HG02623 (cell line): ENCODE measurements around the gene MFN1.
"Not testable (repeated sequence)": the region's sequence is repeated elsewhere in the genome, so short reads cannot be mapped to it uniquely, and the experiment has no call there.

Experiments
- ATAC-seq: cut with Tn5 transposase; IDR thresholded peaks from one replicate; pipeline ENCODE4 v1.9.1; 2021; ENCODE audit warnings: moderate library complexity; ENCODE audit not compliant: unreplicated experiment

Gene MFN1

DNA sequence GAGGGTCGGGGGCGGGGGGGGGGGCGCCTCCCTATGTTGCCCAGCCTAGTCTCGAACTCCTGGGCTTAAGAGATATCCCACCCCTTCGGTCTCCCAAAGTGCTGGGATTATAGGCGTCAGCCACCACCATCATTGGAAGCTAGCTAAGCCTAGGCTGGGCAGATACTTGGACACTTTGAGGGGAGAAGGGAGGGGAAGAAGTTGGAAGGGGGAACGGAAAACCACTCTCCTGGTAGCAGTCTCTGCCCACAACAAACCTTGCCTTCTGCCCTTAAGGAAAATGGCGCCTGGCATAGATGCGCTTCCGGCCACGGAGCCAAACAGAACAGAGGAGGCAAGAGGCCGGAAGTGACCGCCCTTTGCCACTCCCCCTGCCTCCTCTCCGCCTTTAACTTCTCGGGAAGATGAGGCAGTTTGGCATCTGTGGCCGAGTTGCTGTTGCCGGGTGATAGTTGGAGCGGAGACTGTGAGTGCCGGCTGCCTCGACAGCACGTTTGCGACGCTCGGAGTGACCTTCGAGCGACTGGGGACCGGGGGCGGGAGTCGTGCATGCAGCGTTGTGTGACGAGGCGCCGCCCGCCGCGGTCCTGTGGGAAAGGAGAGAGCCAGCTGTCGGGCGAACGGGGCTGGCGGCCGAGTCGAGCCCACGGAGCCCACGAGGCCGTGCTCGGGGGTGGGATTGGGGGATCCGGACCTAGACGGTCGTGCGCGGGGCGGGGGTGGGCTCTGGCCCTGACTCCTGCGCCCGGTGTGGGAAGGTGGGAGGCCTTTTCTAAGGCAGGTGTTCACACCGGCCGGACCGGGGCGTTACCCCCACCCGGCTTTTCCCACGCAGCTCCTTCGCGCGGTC is at the start of gene MFN1:
MFN1 (plus strand) TSS at position 365 of the 850 bp plus-strand sequence. CDS start 1,143 bp downstream, outside the sequence.
- peak; percentile 89 for ATAC-seq

DNA sequence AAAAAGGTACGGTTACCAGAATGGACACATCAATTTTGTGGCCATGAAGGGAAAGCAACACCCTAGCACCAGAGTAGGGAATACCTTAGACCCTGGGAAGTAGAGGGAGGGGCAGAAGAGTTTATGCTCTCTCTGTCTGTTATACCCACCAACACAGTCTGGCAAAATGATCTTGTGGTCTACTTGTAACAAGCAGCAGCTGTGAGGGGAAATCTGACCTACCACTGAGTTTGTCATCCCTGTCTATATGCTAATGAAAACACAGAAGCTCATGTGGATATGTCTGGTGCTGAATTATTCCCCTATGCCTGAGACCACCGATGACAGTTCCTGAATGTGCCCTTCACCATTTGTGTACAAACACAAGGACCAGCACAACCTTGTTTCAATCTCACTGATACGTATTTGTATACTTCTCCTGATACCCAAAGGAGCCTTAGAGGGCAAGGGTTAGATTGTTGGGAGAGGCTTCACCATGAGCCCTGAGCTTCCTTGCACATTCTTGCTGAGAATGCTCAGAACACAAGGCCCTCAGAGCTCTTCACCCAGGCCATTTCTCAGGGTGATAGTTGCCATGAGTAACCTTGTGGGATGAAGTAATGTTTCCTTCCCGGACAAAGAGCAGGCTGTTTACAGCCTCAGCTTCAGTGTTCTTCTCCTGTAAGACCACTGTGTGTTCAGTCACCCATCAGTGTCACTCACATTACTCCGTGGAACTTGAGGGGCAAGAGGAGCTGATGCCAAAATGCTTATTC is 49.4 kb upstream of the MFN1 start:
- ATAC-seq: no peak

DNA sequence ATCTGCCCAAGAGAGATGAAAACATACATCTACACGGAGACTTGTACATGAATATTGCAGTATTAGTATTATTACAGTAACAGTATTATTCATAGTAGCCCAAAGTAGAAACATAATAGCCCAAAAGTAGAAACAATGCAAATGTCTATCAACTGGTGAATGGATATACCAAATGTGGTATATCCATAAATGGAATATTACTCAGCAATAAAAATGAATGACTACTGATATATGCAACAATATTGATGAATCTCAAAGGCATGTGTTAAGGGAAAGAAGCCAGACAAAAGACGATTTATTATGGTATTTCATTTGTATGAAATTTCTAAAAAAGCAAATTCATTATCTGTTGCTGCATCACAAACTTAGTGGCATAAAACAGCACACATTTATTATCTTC is 48.2 kb upstream of the MFN1 start:
- no peak for ATAC-seq

DNA sequence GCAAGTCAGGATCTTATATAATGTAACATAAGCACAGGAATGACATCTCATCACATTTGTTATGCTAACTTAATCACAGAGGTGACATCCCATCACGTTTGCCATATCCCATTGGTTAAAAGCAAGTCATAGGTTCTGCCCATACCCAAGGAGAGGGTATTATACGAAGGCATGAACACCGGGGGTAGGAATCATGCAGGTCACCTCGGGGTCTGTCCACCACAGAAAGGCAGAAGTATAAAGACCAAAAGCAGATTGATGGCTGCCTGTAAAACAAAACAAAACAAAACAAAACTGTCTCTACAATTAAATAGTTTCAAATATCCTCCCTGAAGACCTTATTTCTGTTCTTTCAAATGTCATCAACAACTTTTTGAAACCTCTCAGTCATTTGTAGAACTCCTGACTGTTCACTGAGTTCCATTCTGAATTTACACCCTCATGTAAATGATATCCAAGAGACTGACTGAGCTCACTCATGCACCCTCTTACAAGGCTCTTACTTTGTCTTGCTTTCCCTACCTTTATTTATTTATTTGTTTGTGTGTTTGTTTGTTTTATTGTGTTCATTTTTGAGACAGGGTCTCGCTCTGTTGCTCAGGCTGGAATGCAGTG is 47.4 kb upstream of the MFN1 start:
- ATAC-seq: no peak

DNA sequence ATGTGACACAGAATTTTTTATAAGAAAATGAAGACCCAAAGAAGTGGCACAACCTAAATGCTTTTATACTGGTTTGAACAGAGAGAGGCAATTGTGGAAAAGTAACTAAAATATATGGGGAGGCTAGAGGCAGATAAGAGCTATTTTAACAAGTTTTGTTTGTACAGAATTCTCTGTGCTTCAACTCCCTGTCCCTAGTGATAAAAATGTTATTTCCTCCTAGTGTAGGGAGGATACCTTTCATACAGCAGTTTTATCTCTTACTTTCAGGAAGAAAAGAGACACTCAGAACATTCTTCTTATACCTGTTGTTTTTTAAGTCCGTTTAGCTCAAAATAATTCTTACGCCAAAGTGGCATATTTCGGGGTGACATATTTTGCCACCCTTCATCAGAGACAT is 45.9 kb upstream of the MFN1 start:
- no peak for ATAC-seq

DNA sequence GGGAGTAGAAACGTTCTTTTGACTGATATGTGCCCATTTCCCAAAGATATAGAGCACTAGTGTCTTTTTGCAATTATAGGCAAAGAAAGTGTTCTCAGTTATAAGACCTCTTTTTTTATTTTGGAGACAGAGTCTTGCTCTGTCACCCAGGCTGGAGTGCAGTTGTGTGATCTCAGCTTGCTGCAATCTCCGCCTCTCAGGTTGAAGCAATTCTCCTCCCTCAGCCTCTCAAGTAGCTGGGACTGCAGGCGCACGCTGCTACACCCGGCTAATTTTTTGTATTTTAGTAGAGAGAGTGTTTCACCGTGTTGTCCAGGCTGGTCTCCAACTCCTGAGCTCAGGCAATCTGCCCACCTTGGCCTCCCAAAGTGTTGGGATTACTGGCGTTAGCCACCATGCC is 45.4 kb upstream of the MFN1 start:
- no peak for ATAC-seq

DNA sequence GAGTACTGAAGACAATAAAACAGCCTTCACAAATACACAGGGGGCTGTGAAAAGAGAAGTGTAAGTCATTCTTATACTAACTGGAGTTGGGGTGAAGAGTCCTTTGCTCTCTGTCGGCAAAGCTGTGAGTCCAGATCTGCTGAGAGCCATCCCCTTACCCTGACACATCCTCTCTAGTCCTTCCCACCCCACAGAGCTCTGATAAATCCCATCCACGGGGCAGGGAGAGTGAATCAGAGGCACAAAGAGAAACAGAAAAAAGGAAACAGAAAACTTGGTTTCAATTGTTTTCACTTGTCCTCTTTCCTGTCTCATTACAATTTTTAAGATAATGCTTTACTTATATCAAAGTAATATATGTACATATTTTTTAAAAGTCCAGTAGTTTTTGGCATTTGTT is 42.9 kb upstream of the MFN1 start:
- no peak for ATAC-seq

DNA sequence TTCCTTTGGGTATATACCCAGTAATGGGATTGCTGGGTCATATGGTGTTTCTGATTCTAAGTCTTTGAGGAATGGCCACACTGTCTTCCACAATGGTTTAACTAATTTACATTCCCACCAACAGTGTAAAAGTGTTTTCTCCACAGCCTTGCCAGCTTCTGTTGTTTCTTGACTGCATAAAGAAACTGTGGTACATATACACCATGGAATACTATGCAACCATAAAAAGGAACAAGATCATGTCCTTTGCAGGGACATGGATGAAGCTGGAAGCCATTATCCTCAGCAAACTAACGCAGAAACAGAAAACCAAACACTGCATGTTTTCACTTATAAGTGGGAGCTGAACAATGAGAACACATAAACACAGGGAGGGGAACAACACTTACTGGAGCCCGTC is 40.1 kb upstream of the MFN1 start:
- ATAC-seq: not testable (repeated sequence)

DNA sequence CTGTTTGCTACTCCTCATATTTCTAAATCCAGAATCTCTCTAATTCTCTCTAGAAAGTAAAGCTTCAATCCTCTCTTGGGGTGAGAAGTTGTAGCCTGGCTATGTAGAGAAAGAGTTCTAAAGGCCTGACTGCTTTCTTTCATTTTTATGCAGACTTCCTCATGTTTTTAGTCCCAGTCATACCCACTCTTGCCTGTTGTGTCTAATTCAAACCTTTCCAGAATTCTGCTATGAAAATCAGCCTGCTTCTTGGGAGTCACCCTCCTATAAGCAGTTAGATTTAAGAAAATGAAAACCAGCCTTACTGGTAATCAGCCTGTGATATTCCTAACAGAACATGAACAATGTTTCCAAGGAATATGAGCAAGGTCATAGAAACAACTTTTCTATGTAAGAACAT is 39.5 kb upstream of the MFN1 start:
- no peak for ATAC-seq

DNA sequence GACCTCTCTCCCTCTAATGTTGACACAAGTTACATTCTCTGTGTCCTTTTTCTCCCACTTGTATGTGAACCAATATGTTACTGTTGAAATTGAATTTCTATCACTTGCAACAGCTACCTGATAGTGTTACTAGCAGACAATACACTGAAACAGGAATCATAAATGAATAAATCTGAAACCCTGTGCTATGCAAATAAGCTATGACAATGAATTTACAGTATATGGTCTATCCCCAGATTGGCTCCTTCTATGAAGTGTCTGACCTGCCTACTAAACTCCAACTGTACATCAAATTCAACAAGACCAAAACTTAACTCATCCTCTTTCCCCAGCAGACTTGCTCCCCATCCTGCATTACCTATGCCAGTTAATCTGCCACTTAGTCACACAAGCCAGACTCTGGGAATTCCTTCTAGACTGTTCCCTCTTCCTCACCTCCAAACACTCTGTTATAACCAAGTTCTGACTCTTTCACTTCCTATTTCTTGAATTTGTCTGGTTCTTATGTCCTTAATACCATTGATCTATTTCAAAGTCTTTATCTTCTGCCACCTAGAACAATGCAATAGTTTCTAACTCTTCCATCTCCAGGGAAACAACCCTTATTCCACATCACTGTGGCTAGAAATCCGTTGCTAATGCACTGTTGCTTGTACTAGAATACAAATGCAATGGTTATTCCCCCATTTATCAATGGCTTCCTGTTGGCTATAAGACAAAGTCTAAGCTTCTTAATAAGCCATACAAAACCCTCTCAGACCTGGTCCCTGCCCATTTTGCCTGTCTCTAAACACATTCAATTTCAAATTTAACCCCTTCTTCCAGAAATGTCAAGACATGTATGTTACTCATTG is 38.1 kb upstream of the MFN1 start:
- peak; percentile 87 for ATAC-seq

DNA sequence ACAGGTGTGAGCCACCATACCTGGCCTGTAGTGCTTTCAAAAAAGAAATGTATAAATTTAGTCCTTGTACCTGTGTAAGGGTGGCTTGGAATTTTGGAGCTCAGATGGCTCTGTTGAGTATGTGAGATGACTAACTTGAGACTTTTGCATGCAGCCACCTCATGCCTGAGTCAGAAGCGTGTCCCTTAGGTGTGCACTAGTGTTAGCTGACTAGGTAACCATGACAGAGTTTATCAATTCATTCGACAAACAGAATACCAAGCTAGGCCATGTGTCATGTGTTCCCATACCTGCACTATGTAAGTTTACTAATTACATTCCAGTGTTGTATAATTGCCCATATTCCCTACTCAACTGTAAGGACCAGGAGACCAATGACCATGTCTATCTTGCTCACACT is 28.6 kb upstream of the MFN1 start:
- no peak for ATAC-seq

DNA sequence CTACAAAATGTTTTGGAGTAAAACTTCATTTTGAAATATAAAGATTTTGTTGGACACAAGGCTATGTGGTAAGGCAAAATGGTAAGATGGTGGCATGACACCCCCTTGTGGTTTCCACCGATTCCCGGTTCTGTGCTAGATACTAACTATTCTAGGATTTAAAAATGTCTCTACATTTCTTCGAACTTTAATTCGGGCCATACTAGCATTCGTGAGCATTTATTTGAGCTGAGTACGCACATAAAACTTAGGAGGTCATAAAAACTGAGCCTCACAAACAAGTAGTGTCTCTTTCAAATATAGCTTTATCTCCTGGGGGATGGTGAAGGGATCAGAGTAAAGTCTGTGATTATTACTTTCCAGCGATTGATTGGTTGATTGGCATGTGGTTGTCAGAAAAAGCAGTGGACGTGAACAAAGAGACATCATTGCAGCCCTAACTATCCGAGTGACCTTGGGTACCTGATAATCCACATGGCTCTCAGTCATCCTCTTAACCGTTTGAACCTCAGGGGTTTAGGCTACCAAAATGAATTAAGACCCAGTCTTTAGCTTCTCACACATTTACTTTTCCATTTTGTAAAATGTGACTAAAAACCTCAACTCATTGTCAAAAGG is 25.7 kb upstream of the MFN1 start:
- no peak for ATAC-seq

DNA sequence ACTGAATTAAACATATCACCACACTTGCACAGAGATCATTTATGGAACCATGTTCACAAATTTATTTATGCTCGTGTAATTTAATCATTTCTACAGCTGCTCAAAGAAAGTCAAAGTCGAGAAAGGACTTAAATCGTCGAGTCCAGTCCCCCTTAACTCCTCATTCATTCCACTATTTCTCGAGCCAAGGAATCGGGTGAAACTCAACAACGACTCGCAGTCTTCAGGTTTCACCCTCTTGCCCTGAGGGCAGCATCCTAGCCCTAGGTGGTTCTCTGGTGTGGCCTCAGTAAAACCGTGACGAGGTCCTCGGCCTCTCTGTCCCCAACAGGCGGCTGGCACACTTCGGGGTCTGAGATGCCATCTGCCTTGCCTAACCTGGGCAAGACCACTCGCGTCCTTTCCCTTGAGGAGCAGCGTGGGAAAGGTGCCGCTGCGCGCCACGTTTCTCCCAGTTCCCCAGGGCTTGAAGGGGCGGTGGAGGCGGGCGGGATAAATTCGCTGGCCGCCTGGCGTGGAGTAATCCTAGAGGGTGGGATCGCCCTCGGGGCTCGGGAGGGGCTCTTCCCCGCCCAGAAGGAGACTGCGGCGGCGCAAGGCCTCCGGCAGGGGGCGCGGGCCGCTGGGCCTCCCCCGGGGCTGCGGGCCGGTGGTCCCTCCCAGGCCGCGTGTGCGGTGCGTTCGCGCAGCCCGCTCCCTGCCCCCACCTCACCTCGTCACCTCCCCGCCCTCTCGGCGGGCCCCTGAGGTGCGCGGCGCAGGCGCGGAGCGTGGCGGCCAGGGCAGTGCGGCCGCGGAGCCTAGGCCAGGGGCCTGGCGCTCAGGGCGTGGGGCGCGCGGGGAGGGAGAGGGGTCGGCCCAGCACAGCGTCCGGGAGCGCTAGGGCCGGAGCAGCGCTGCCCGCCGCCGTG is 25.0 kb upstream of the MFN1 start, which contains the start of gene ZNF639:
ZNF639 (plus strand) TSS at position 746 of the 911 bp plus-strand sequence. CDS start 5,263 bp downstream, outside the sequence.
- ATAC-seq: peak; percentile 75

DNA sequence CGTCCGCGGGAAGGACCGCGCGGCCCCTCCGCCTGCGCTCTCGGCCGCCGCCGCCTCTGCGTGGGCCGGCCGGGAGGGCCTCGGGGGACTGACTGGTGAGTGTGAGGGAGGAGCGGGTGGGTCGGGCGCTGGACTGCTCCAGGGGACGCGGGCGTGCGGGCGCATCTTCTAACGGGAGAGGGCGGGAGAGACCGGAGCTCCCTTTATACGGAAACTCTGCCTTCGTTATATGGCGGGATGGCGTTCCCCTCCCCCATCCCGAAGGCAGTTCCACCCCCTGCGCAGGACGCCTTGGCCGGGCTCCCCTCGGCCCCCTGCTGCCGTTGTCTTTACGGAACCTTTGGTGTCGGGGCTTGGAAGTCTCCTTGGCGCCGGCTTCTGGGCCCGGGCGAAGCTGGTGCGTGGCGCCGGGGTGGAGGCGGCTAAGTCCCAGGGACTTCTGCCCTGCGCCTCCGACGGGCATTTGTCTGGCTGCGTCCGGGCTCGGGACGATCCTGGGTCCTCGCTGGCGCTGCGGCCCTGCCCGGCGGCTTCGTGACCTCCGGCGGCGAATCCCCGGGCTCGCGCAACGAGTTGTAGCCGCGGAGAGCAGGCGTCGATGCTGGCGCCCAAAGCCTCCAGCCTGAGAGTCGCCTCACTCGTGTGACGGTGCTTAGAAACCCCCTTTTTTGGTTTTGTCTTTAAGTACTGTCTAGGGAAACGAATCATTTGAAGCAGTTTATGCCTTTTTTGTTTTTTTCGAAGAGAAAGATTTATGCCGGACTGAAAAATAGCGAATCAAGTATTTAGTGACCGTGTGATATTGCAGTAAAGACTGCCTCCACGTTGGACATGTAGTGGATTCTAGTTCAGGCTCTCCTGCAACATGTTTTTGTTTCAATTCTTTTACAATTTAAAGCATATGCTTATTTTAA is 24.1 kb upstream of the MFN1 start:
- peak; percentile 37 for ATAC-seq

DNA sequence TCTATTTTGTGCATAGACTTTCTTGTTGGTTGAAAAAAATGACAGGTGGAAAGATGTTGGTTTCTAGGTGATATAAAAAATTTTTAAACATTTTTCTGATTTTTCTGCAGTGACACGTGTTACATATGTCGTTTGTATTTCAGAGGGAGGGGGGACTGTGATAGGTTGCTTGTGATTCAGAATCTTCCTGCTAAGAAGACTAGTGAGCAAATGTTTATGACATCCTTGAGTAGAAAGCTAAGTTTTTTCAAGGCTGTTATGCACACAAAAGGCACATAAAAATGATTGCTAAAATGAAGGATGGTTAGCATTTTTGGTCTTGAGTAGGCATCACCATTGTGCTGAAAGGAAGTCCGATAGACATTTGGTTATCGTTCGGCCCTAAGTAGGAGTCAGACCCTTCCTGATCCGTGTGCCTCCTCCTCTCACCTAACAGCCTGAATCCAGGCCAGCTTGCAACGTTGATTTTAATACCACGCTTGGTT is 23.2 kb upstream of the MFN1 start:
- ATAC-seq: no peak

DNA sequence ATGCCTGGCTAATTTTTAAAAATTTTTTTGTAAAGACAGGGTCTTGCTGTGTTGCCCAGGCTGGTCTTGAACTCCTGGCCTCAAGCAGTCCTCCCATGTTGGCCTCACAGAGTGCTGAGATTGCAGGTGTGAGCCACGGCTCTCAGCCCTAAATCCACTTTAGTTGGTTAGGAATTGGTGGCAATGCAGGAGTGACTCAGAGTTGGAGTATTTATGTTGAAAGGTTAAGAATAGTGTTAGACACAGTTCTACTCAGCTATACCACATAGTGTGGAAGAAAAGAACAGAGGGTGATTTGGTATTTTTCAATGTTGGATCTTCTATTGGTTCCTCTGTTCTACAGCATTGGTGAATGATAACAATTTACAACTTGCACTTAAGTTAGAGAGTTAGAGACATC is 17.1 kb upstream of the MFN1 start:
- no peak for ATAC-seq

DNA sequence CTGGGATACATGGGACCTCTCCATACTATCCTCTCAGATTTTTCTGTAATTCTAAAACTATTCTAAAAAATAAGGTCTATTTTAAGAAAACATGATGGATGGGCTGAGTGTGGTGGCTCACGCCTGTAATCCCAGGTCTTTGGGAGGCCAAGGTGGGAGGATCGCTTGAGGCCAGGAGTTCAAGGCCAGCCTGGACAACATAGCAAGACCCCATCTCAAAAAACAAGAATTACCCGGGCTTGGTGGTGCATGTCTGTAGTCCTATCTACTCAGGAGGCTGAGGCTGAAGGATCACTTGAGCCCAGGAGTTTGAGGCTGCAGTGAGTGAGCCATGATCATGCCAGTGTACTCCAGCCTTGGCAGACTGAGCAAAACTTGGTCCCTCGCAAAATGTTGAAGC is 15.3 kb upstream of the MFN1 start:
- no peak for ATAC-seq

DNA sequence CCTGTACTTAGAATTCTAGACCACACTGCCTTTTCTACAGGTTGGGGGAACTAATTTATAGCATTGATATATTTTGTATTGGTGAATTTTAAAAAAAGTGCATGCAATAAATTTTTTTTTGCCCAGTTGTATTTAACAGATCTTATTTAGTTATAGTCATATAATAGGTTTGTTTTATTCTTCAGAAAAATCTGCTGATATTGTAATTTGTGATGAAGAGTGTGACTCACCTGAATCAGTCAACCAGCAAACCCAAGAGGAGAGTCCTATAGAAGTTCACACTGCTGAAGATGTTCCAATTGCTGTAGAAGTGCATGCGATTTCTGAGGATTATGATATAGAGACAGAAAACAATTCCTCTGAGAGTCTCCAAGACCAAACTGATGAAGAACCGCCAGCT is 14.4 kb upstream of the MFN1 start:
- no peak for ATAC-seq
